Bronchial epithelial cell (primary cell): Measurements from ENCODE around the gene GPALPP1. TPM values are rescaled to one million over a fixed set of nuclear protein-coding genes. Genes with fewer than 3 reads are reported as not detected.

ENCODE experiments used
- DNase-seq: peaks from one replicate; pipeline ENCODE4 v3.0.0-alpha.2; 2010; ENCODE audit warnings: low read depth
- FAIRE-seq: peaks from 2 replicates; lab custom pipeline; 2011; peaks lifted over from hg19 to GRCh38; lab: Jason Lieb, UNC
- H3K27me3 ChIP-seq: 2 replicates; pipeline ENCODE4 v1.5.1; 2011; ENCODE audit warnings: low read length; ENCODE audit not compliant: control insufficient read depth, insufficient read depth
- H3K36me3 ChIP-seq: 2 replicates; pipeline ENCODE4 v1.5.1; 2011; ENCODE audit warnings: low read length; ENCODE audit not compliant: control insufficient read depth, insufficient read depth
- H3K4me3 ChIP-seq: 2 replicates; pipeline ENCODE4 v1.5.1; 2011; ENCODE audit warnings: mild to moderate bottlenecking, low read depth, low read length, control low read depth
- total RNA-seq: library from RNA; depleted of rRNA; stranded (reverse); fragments of >200 nt; gene quantifications from 2 replicates; pipeline ENCODE4 v1.2.1, GENCODE V29; 2014
- TF ChIP-seq, protein P1 (sequence below): IDR thresholded peaks from 2 replicates; pipeline ENCODE4 v1.5.1; 2011; ENCODE audit warnings: mild to moderate bottlenecking, moderate library complexity, low read length, control low read depth, inconsistent platforms; ENCODE audit not compliant: insufficient read depth, severe bottlenecking

The GPALPP1 gene
- total RNA-seq, 1 donor from 2014 or later = 16.1 TPM

DNA sequence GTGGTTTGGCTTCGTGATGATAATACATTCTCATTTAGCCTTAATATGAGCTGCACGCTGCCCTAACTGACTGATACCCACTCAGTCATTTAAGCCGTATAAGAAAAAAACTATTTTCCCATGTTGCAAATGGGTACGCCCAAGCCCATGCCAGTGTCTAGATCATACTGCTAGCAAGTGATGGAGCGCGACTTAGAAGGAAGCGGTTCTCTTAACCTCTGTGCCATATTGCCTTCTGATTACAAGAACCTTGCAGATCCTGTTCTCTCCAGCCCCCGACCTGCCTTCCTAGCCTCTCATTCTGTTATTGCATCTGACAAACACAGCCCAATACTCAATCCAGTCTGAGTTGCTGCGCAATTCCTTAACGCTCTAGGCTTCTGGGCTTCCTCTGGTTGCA, 603 bp downstream of the GPALPP1 start:
- Histone ChIP-seq H3K36me3 (peaks cover 2% of the 10 kb centered on the region), H3K27me3 (no peaks in the 10 kb centered on the region), H3K4me3 (peak overlapping the region; percentile 77)
- TF ChIP-seq, protein P1, sequence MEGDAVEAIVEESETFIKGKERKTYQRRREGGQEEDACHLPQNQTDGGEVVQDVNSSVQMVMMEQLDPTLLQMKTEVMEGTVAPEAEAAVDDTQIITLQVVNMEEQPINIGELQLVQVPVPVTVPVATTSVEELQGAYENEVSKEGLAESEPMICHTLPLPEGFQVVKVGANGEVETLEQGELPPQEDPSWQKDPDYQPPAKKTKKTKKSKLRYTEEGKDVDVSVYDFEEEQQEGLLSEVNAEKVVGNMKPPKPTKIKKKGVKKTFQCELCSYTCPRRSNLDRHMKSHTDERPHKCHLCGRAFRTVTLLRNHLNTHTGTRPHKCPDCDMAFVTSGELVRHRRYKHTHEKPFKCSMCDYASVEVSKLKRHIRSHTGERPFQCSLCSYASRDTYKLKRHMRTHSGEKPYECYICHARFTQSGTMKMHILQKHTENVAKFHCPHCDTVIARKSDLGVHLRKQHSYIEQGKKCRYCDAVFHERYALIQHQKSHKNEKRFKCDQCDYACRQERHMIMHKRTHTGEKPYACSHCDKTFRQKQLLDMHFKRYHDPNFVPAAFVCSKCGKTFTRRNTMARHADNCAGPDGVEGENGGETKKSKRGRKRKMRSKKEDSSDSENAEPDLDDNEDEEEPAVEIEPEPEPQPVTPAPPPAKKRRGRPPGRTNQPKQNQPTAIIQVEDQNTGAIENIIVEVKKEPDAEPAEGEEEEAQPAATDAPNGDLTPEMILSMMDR = no peak
- no peak for FAIRE-seq
- peak; percentile 2 for DNase-seq

DNA sequence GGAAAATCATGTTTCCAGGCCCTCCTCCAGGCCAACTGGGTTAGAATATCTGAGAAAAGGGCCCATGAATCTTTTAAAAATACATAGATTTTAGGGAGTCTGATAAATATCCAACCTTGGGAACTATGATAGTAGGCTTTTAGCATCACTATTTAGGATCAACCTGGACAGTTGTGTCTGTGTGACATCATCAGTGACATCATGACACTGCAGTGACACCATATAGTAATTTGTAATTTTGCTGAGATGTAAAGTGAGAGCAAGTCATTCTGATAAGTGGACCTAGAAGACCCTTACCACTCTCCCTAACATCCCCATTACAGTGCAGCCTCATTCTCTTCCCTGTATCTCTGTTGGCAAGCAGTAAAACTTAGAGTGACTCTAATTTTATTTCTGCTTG, 14.1 kb downstream of the GPALPP1 start:
- no peak for FAIRE-seq
- Histone ChIP-seq H3K36me3 (peaks cover 4% of the 10 kb centered on the region), H3K4me3 (no peak overlapping the region), H3K27me3 (no peaks in the 10 kb centered on the region)
- DNase-seq = no peak
- TF ChIP-seq, protein P1 = no peak

DNA sequence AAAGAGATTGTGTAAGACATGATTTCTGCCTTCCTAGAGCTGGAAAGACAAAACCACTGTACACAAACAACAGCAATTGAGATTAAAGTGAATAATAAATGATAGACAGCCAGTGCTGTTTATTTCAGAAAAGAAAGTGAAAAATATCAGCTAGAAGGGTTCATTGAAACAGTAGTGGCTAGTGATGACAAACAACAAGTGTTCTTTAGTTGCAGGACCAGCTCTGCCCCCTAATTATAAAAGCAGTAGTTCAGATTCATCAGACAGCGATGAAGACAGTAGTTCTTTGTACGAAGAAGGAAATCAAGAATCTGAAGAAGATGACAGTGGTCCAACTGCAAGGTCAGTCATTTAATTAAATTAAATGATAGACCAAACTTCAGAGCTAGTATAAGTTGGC, 14.8 kb downstream of the GPALPP1 start:
- TF ChIP-seq, protein P1 = no peak
- no peak for FAIRE-seq
- H3K36me3 ChIP-seq = peaks cover 4% of the 10 kb centered on the region
- H3K27me3 ChIP-seq = no peaks in the 10 kb centered on the region
- DNase-seq = no peak
- H3K4me3 ChIP-seq = no peak overlapping the region

DNA sequence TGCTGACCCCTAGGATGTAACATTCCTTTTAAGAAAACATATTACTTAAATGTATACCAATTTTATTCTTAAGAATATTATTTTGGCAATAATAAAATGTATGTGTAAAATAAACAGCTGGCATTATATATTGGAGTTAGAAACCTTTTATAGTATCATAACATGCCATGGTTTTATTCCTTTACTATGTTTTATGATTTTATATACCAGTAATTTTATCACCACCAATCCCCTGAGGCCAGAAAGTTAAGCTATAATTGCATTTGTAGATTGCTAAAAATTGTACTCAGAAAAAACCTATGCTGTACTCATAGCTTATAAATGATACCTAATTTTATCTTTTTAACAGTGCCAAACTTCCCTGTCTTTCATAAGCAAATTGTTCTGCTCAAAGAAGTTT, 17.9 kb downstream of the GPALPP1 start:
- no peak for FAIRE-seq
- TF ChIP-seq, protein P1 = no peak
- peaks cover 9% of the 10 kb centered on the region for H3K36me3 ChIP-seq
- no peak overlapping the region for H3K4me3 ChIP-seq
- H3K27me3 ChIP-seq = no peaks in the 10 kb centered on the region
- no peak for DNase-seq

DNA sequence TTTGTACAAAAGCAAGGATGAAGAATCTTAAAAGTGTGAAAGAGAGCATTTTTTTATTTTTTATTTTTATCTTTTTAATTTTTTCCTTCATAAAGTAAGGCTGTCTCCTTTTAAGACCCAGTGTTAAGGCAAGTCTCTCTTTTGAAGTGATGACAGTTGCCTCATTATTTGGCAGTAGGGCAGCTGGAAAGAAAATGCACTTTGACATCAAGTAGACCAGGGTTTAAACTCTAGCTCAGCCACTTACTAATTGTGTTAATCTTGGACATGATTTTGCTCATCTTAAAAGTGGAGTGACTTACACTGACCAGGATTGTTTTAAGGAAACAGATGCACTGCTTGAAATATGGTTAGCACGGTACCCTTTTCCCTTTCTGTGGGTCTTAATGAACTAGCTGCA, 18.5 kb downstream of the GPALPP1 start:
- DNase-seq (no peak), FAIRE-seq (no peak)
- no peak overlapping the region for H3K4me3 ChIP-seq
- peaks cover 9% of the 10 kb centered on the region for H3K36me3 ChIP-seq
- H3K27me3 ChIP-seq = no peaks in the 10 kb centered on the region
- TF ChIP-seq, protein P1 = no peak

DNA sequence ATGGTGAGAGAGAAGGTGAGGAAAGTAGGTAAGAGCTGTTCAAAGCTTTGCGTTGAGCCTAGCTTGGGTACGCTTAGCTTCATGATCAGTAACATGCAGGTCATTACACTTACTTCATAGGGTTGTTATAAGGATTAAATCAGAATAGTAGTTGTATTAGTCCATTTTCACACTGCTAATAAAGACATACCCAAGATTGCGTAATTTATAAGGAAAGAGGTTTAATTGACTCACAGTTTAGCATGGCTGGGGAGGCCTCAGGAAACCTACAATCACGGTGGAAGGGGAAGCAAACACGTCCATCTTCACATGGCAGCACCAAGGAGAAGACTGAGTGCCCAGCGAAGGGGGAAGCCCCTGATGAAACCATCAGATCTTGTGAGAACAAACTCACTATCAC, 21.9 kb downstream of the GPALPP1 start:
- TF ChIP-seq, protein P1 = no peak
- H3K36me3 ChIP-seq = peaks cover 11% of the 10 kb centered on the region
- FAIRE-seq (no peak), DNase-seq (no peak)
- no peak overlapping the region for H3K4me3 ChIP-seq
- H3K27me3 ChIP-seq = no peaks in the 10 kb centered on the region
